ENCODE results near the gene PPFIA4.

Gene PPFIA4

GRCh38 chr1:203091761-203092330, 65.6 kb downstream of the PPFIA4 start:
- no peaks in the 10 kb centered on the region for H4K20me1 ChIP-seq (ENCODE audit: insufficient read depth, low read length)
- H3K27me3 ChIP-seq (ENCODE audit: low read depth, low read length) = peaks cover 49% of the 10 kb centered on the region
- H3K27ac ChIP-seq (ENCODE audit: low read length) = no peak overlapping the region
- H3K9me3 ChIP-seq (ENCODE audit: insufficient read depth, low read length) = peaks cover 10% of the 10 kb centered on the region
- no peaks in the 10 kb centered on the region for H3K36me3 ChIP-seq (replicated peaks; ENCODE audit: low read depth, low read length)
- TF ChIP-seq CTCF (IDR thresholded peaks at IDR 0.05; ENCODE audit: low read depth, low read length) = no peak
- no peak for TF ChIP-seq EZH2phosphoT487 (IDR thresholded peaks at IDR 0.05; ENCODE audit: low read depth)
- no peak overlapping the region for H2AFZ ChIP-seq (ENCODE audit: low read depth, low read length)
- no peak overlapping the region for H3K4me3 ChIP-seq (ENCODE audit: low read length)
- no peak overlapping the region for H3K9ac ChIP-seq (ENCODE audit: low read length)
- H3K4me2 ChIP-seq (ENCODE audit: low read length) = no peak overlapping the region
- peaks cover 6% of the 10 kb centered on the region for H3K4me1 ChIP-seq (ENCODE audit: low read length)
- no peaks in the 10 kb centered on the region for H3K79me2 ChIP-seq (ENCODE audit: low read length)

- H2AFZ ChIP-seq (ENCODE audit: low read depth, low read length) = no peak overlapping the region
- no peak overlapping the region for H3K4me3 ChIP-seq (ENCODE audit: low read length)
- H3K79me2 ChIP-seq (ENCODE audit: low read length) = no peaks in the 10 kb centered on the region
- H3K9ac ChIP-seq (ENCODE audit: low read length) = no peak overlapping the region
- H3K27me3 ChIP-seq (ENCODE audit: low read depth, low read length) = peaks cover 44% of the 10 kb centered on the region
- no peaks in the 10 kb centered on the region for H4K20me1 ChIP-seq (ENCODE audit: insufficient read depth, low read length)
- H3K4me2 ChIP-seq (ENCODE audit: low read length) = no peak overlapping the region
- peaks cover 10% of the 10 kb centered on the region for H3K9me3 ChIP-seq (ENCODE audit: insufficient read depth, low read length)
- no peaks in the 10 kb centered on the region for H3K36me3 ChIP-seq (replicated peaks; ENCODE audit: low read depth, low read length)
- no peak overlapping the region for H3K27ac ChIP-seq (ENCODE audit: low read length)
- TF ChIP-seq CTCF (IDR thresholded peaks at IDR 0.05; ENCODE audit: low read depth, low read length) (no peak), EZH2phosphoT487 (IDR thresholded peaks at IDR 0.05; ENCODE audit: low read depth) (no peak)
- H3K4me1 ChIP-seq (ENCODE audit: low read length) = peaks cover 6% of the 10 kb centered on the region
These were observed 67.6 kb downstream of the PPFIA4 start for GRCh38 chr1:203093754-203094410.

- H3K4me3 ChIP-seq (ENCODE audit: low read length) = no peak overlapping the region
These were observed 68.9 kb downstream of the PPFIA4 start for GRCh38 chr1:203095061-203095690.

More at GRCh38 chr1:203095061-203095690, 68.9 kb downstream of the PPFIA4 start:
- Histone ChIP-seq H3K4me2 (ENCODE audit: low read length) (no peak overlapping the region), H3K27ac (ENCODE audit: low read length) (no peak overlapping the region), H4K20me1 (ENCODE audit: insufficient read depth, low read length) (no peaks in the 10 kb centered on the region), H3K9ac (ENCODE audit: low read length) (no peak overlapping the region), H3K36me3 (replicated peaks; ENCODE audit: low read depth, low read length) (no peaks in the 10 kb centered on the region), H2AFZ (ENCODE audit: low read depth, low read length) (no peak overlapping the region), H3K9me3 (ENCODE audit: insufficient read depth, low read length) (peaks cover 10% of the 10 kb centered on the region), H3K79me2 (ENCODE audit: low read length) (no peaks in the 10 kb centered on the region), H3K4me1 (ENCODE audit: low read length) (no peaks in the 10 kb centered on the region), H3K27me3 (ENCODE audit: low read depth, low read length) (peaks cover 39% of the 10 kb centered on the region)
- TF ChIP-seq EZH2phosphoT487 (IDR thresholded peaks at IDR 0.05; ENCODE audit: low read depth) (no peak), CTCF (IDR thresholded peaks at IDR 0.05; ENCODE audit: low read depth, low read length) (no peak)

Data from OCI-LY3 (cell line).